ENCODE results near the gene ZBTB24. TPM values are rescaled to one million over a fixed set of nuclear protein-coding genes. Genes with fewer than 3 reads are reported as not detected.
A peak's percentile ranks its signal among the peaks of the same experiment; 100 is the strongest.

The ZBTB24 gene
- polyA plus RNA-seq, 2 donors, result 2.2 to 2.3 TPM

DNA sequence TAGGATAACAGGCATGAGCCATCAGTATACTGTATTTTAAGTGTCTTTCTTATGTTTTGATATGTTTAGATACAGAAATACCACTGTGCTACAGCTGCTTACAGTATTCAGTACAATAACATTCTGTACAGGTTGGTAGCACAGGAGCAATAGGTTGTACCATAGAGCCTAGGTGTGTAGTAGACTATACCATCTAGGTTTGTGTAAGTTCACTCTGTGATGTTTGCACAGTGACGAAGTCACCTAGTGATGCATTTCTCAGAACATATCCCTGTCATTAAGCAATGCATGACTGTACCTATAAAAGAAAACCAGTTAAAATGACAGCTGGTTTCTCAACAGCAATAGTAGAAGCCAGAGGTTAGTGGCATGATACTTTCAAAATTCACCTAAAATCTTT is 3.0 kb upstream of the ZBTB24 start:
- Histone ChIP-seq H3K4me1 (ENCODE audit: control insufficient read depth in 2 of 2, insufficient read depth in 2 of 2, low read length in 1 of 2) (no peaks in the 10 kb centered on the region), H3K36me3 (ENCODE audit: control insufficient read depth in 2 of 2, insufficient read depth in 2 of 2, low read length in 1 of 2) (no peaks in the 10 kb centered on the region), H3K4me3 (ENCODE audit: low read depth in 1 of 2, low read length in 2 of 2) (no peak overlapping the region), H3K27me3 (ENCODE audit: control insufficient read depth in 1 of 2, insufficient read depth in 2 of 2, low read length in 2 of 2) (no peaks in the 10 kb centered on the region), H3K27ac (ENCODE audit: low read depth in 2 of 2, low read length in 1 of 2) (peak overlapping the region in 1 of 2 donors; percentile 65), H3K9me3 (ENCODE audit: control insufficient read depth in 2 of 2, insufficient read depth in 1 of 2, low read depth in 1 of 2, low read length in 1 of 2) (no peaks in the 10 kb centered on the region)
- WGBS, 2 donors, result 70 to 77% methylated on average over 1 of the region's 1 CpG

DNA sequence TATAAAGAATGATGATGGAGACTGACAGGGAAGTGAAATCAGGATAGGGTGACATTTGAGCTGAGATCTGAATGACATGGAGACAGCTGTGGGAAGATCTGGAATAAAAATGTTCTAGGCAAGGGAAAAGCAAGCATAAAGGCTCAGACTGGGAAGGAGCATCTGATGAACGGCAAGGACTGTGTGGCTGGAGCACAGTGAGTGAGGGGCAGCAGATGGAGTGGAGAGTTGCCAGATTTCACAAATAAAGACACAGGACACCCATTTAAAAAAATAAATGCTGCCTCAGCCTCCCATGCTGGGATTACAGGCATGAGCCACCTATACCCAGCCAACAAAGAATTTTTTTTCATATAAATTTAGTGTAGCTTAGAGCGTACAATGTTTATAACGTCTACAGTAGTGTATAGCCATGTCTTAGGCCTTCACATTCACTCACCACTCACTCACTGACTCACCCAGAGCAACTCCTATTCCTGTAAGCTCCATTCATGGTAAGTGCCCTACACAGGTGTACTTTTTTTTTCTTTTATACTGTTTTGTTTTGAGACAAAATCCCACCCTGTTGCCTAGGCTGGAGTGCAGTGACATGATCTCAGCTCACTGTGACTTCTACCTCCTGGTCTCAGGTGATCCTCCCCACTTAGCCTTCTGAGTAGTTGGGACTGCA is 2.4 kb upstream of the ZBTB24 start:
- peak overlapping the region in 1 of 2 donors; percentile 65 for H3K27ac ChIP-seq (ENCODE audit: low read depth in 2 of 2, low read length in 1 of 2)
- WGBS, 2 donors, result 76 to 81% methylated on average over 3 of the region's 3 CpGs
- H3K4me3 ChIP-seq (ENCODE audit: low read depth in 1 of 2, low read length in 2 of 2), result no peak overlapping the region
- H3K9me3 ChIP-seq (ENCODE audit: control insufficient read depth in 2 of 2, insufficient read depth in 1 of 2, low read depth in 1 of 2, low read length in 1 of 2), result no peaks in the 10 kb centered on the region
- no peaks in the 10 kb centered on the region for H3K4me1 ChIP-seq (ENCODE audit: control insufficient read depth in 2 of 2, insufficient read depth in 2 of 2, low read length in 1 of 2)
- no peaks in the 10 kb centered on the region for H3K27me3 ChIP-seq (ENCODE audit: control insufficient read depth in 1 of 2, insufficient read depth in 2 of 2, low read length in 2 of 2)
- peaks cover 0 to under 1% of the 10 kb centered on the region in 2 donors for H3K36me3 ChIP-seq (ENCODE audit: control insufficient read depth in 2 of 2, insufficient read depth in 2 of 2, low read length in 1 of 2)

DNA sequence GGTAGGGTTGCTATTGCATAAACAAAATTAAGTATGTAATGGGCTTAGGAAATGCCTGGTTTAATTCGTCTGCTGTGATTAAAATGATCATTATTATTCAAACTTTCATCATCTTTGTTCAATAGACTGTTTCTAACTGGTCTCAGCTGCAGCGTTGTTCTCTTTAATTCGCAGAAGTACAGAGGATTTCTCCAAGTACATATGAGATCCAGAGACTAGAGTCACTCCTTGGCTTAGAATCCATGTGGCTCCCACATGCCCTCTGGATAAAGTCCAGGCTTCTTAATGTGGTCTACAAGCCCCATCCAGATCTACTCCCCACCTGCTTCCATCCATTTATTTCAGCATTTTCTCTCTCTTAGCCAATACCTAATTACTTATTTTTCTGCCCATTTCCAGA is 1.1 kb upstream of the ZBTB24 start:
- H3K36me3 ChIP-seq (ENCODE audit: control insufficient read depth in 2 of 2, insufficient read depth in 2 of 2, low read length in 1 of 2), result peaks cover 0 to 2% of the 10 kb centered on the region in 2 donors
- no peak overlapping the region for H3K4me3 ChIP-seq (ENCODE audit: low read depth in 1 of 2, low read length in 2 of 2)
- H3K9me3 ChIP-seq (ENCODE audit: control insufficient read depth in 2 of 2, insufficient read depth in 1 of 2, low read depth in 1 of 2, low read length in 1 of 2), result no peaks in the 10 kb centered on the region
- H3K27ac ChIP-seq (ENCODE audit: low read depth in 2 of 2, low read length in 1 of 2), result peak overlapping the region in 1 of 2 donors; percentile 81
- no peaks in the 10 kb centered on the region for H3K4me1 ChIP-seq (ENCODE audit: control insufficient read depth in 2 of 2, insufficient read depth in 2 of 2, low read length in 1 of 2)
- WGBS, 2 donors, result 55 to 63% methylated on average over 3 of the region's 3 CpGs
- no peaks in the 10 kb centered on the region for H3K27me3 ChIP-seq (ENCODE audit: control insufficient read depth in 1 of 2, insufficient read depth in 2 of 2, low read length in 2 of 2)

DNA sequence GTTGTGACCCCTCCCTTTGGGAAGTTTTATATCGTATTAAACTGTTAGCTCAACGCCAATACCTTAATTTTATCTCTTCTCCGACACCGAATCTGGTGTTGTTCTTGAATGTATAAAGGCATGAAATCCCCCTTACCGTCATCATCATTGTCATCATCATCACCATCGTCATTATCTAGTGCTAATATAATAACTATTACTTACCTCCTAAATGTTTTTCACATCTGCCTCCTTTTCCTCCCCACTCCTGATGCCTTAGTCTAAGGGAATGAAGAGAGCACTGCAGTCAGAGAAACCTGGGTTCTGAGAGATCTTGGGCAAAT is 677 bp upstream of the ZBTB24 start:
- 2% methylated on average over 6 of the region's 6 CpGs for WGBS, 2 donors
- Histone ChIP-seq H3K27ac (ENCODE audit: low read depth in 2 of 2, low read length in 1 of 2) (peak overlapping the region; percentile 80 to 81), H3K27me3 (ENCODE audit: control insufficient read depth in 1 of 2, insufficient read depth in 2 of 2, low read length in 2 of 2) (no peaks in the 10 kb centered on the region), H3K9me3 (ENCODE audit: control insufficient read depth in 2 of 2, insufficient read depth in 1 of 2, low read depth in 1 of 2, low read length in 1 of 2) (no peaks in the 10 kb centered on the region), H3K4me1 (ENCODE audit: control insufficient read depth in 2 of 2, insufficient read depth in 2 of 2, low read length in 1 of 2) (no peaks in the 10 kb centered on the region), H3K36me3 (ENCODE audit: control insufficient read depth in 2 of 2, insufficient read depth in 2 of 2, low read length in 1 of 2) (peaks cover 0 to 2% of the 10 kb centered on the region in 2 donors), H3K4me3 (ENCODE audit: low read depth in 1 of 2, low read length in 2 of 2) (peak overlapping the region; percentile 26 to 96)

DNA sequence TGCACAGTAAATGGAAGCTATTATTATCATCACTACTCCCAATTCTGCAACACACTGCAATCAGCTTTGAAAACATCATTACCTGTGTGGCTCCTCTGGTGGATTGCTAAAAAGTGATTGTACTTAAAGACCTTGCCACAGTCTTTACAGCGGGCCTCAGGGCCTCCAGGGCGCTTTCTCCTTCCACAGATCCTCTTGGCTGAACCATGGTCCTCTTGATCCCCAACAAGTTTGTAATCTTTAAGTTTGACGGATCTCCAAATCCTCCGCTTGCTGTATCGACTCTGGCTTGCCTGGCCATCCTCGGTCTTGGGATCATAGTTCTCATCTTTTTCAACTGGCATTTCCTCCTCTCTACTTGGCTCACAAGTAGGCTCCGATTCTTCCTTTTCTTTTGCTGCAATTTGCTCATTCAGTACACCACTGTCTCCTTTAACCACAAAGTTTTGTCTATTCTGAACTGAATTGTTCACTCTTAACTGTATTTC is 2.0 kb downstream of the ZBTB24 start:
- peaks cover 3 to 4% of the 10 kb centered on the region in 2 donors for H3K36me3 ChIP-seq (ENCODE audit: control insufficient read depth in 2 of 2, insufficient read depth in 2 of 2, low read length in 1 of 2)
- H3K9me3 ChIP-seq (ENCODE audit: control insufficient read depth in 2 of 2, insufficient read depth in 1 of 2, low read depth in 1 of 2, low read length in 1 of 2), result no peaks in the 10 kb centered on the region
- 92 to 99% methylated on average over 7 of the region's 7 CpGs for WGBS, 2 donors
- no peak overlapping the region for H3K27ac ChIP-seq (ENCODE audit: low read depth in 2 of 2, low read length in 1 of 2)
- no peaks in the 10 kb centered on the region for H3K4me1 ChIP-seq (ENCODE audit: control insufficient read depth in 2 of 2, insufficient read depth in 2 of 2, low read length in 1 of 2)
- no peak overlapping the region for H3K4me3 ChIP-seq (ENCODE audit: low read depth in 1 of 2, low read length in 2 of 2)
- H3K27me3 ChIP-seq (ENCODE audit: control insufficient read depth in 1 of 2, insufficient read depth in 2 of 2, low read length in 2 of 2), result no peaks in the 10 kb centered on the region

DNA sequence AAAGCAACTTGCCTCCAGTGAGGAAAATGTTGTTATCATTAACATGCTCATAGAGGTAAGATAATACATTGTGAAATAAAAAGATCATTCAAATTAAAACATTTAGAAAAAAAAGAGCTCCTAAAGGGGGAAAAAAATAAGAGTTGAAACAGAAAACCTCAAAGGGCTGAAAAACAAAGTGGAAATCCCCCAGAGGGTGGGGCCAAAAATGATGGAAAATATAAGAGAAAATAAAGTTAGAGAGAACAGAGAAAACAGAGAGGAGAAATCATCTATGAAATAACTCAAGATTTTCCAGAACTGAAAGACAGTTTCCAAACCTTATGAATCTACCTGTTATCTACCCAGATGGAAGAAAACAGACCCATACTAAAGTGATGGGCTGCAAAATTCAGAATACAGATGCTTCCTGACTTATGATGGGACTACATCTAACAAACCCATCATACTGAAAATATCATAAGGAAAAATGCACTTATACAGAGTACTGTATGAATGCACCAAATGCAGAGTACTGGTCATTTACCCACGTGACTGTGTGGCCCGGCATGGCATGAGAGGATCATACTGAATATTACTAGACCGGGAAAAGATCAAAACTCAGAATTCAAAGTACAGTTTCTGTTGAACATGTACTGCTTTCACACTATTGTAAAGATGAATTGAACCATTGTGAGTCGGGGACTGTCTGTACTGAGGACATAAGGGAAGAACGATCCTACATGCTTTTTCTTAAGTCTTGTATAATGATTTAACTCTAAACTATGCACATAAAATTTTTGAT is 4.0 kb downstream of the ZBTB24 start:
- Histone ChIP-seq H3K9me3 (ENCODE audit: control insufficient read depth in 2 of 2, insufficient read depth in 1 of 2, low read depth in 1 of 2, low read length in 1 of 2) (no peaks in the 10 kb centered on the region), H3K27ac (ENCODE audit: low read depth in 2 of 2, low read length in 1 of 2) (no peak overlapping the region), H3K36me3 (ENCODE audit: control insufficient read depth in 2 of 2, insufficient read depth in 2 of 2, low read length in 1 of 2) (peaks cover 6 to 10% of the 10 kb centered on the region in 2 donors), H3K4me3 (ENCODE audit: low read depth in 1 of 2, low read length in 2 of 2) (no peak overlapping the region), H3K4me1 (ENCODE audit: control insufficient read depth in 2 of 2, insufficient read depth in 2 of 2, low read length in 1 of 2) (no peaks in the 10 kb centered on the region), H3K27me3 (ENCODE audit: control insufficient read depth in 1 of 2, insufficient read depth in 2 of 2, low read length in 2 of 2) (no peaks in the 10 kb centered on the region)
- WGBS, 2 donors, result 76 to 77% methylated on average over 5 of the region's 5 CpGs

DNA sequence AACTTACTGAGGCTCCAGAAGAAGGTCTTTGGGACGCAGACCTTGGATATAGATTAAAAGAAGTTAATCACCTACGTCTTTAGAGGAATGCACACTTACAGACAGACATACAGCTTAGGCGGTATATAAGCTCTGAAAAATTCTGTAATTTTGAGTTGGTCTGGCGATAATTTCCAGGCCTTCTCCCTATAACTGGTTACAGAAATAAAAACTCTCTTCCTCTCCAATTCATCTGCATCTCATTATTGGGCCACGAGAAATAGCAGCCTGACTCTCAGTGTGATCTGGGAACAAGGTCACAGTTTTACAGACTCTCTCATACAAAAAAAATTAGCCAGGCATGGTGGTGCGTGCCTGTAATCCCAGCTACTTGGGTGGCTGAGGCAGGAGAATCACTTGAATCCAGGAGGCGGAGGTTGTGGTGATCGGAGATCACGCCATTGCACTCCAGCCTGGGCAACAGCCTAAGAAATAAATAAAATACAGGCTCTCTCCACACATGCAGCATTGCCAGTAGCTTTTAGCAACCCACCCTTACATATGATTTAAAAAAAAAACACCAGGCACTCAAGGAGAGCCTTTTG is 4.7 kb downstream of the ZBTB24 start:
- Histone ChIP-seq H3K27me3 (ENCODE audit: control insufficient read depth in 1 of 2, insufficient read depth in 2 of 2, low read length in 2 of 2) (no peaks in the 10 kb centered on the region), H3K27ac (ENCODE audit: low read depth in 2 of 2, low read length in 1 of 2) (no peak overlapping the region), H3K36me3 (ENCODE audit: control insufficient read depth in 2 of 2, insufficient read depth in 2 of 2, low read length in 1 of 2) (peaks cover 7 to 10% of the 10 kb centered on the region in 2 donors), H3K4me3 (ENCODE audit: low read depth in 1 of 2, low read length in 2 of 2) (no peak overlapping the region), H3K4me1 (ENCODE audit: control insufficient read depth in 2 of 2, insufficient read depth in 2 of 2, low read length in 1 of 2) (no peaks in the 10 kb centered on the region), H3K9me3 (ENCODE audit: control insufficient read depth in 2 of 2, insufficient read depth in 1 of 2, low read depth in 1 of 2, low read length in 1 of 2) (no peaks in the 10 kb centered on the region)
- 83 to 89% methylated on average over 9 of the region's 9 CpGs for WGBS, 2 donors

DNA sequence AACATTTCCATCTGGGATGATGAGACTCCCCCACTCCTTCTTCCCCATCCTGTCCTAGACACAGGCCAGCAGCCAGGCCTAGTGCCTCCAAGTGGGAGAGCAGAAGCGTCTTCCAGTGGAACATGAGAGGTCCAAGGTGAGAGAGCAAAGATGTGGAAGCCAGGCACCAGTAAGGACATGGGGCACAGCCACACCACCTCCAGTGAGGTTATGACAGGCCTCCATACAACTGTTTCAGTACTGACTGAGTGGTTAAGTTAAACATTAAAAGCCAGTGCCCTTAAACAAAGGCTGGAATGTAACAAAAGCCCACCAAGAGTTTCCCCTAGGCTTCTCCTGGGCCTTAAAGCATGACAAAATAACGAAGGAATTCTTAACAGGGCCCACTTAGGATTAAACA is 5.3 kb downstream of the ZBTB24 start:
- no peaks in the 10 kb centered on the region for H3K4me1 ChIP-seq (ENCODE audit: control insufficient read depth in 2 of 2, insufficient read depth in 2 of 2, low read length in 1 of 2)
- peaks cover 10 to 13% of the 10 kb centered on the region in 2 donors for H3K36me3 ChIP-seq (ENCODE audit: control insufficient read depth in 2 of 2, insufficient read depth in 2 of 2, low read length in 1 of 2)
- 67 to 70% methylated on average over 2 of the region's 2 CpGs for WGBS, 2 donors
- H3K27ac ChIP-seq (ENCODE audit: low read depth in 2 of 2, low read length in 1 of 2), result no peak overlapping the region
- H3K27me3 ChIP-seq (ENCODE audit: control insufficient read depth in 1 of 2, insufficient read depth in 2 of 2, low read length in 2 of 2), result no peaks in the 10 kb centered on the region
- H3K9me3 ChIP-seq (ENCODE audit: control insufficient read depth in 2 of 2, insufficient read depth in 1 of 2, low read depth in 1 of 2, low read length in 1 of 2), result no peaks in the 10 kb centered on the region
- H3K4me3 ChIP-seq (ENCODE audit: low read depth in 1 of 2, low read length in 2 of 2), result no peak overlapping the region

DNA sequence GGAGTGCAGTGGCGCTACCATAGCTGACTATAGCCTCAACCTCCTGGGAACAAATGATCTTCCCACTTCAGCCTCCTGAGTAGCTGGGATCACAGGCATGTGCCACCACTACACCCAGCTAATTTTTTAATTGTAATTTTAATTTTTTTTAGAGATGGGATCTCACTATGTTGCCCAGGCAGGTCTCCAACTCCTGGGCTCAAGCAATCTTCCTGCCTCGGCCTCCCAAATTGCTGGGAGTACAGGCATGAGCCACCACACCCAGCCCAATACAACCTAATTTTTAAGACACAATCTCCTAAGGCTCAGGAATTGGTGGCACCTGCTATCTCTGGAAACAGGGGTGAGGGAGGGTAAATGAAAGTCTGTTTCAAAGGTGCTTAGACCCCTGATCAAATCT is 5.8 kb downstream of the ZBTB24 start:
- WGBS, 2 donors, result 96 to 98% methylated on average over 2 of the region's 2 CpGs
- H3K4me1 ChIP-seq (ENCODE audit: control insufficient read depth in 2 of 2, insufficient read depth in 2 of 2, low read length in 1 of 2), result no peaks in the 10 kb centered on the region

More for the DNA sequence above, 5.8 kb downstream of the ZBTB24 start:
- Histone ChIP-seq H3K27ac (ENCODE audit: low read depth in 2 of 2, low read length in 1 of 2) (no peak overlapping the region), H3K9me3 (ENCODE audit: control insufficient read depth in 2 of 2, insufficient read depth in 1 of 2, low read depth in 1 of 2, low read length in 1 of 2) (no peaks in the 10 kb centered on the region), H3K4me3 (ENCODE audit: low read depth in 1 of 2, low read length in 2 of 2) (no peak overlapping the region), H3K36me3 (ENCODE audit: control insufficient read depth in 2 of 2, insufficient read depth in 2 of 2, low read length in 1 of 2) (peaks cover 10 to 18% of the 10 kb centered on the region in 2 donors), H3K27me3 (ENCODE audit: control insufficient read depth in 1 of 2, insufficient read depth in 2 of 2, low read length in 2 of 2) (no peaks in the 10 kb centered on the region)

All from esophagus (tissue), 2 donors.